HG03378 (cell line): Measurements from ENCODE around the gene FCGBP.
A peak's percentile ranks its signal among the peaks of the same experiment; 100 is the strongest.
"Not testable (repeated sequence)": the region's sequence is repeated elsewhere in the genome, so short reads cannot be mapped to it uniquely, and the experiment has no call there.

Experiments used
- ATAC-seq: cut with Tn5 transposase; IDR thresholded peaks from one replicate; pipeline ENCODE4 v1.9.1; 2021; ENCODE audit warnings: mild to moderate bottlenecking, moderate library complexity; ENCODE audit not compliant: unreplicated experiment

The FCGBP gene

GRCh38 chr19:39934584-39935363 lies at the start of gene FCGBP:
Gene FCGBP (minus strand): TSS chr19:39934634.
- no peak for ATAC-seq

- no peak for ATAC-seq
Measured at GRCh38 chr19:39983695-39984300, 49.4 kb upstream of the FCGBP start.

DNA sequence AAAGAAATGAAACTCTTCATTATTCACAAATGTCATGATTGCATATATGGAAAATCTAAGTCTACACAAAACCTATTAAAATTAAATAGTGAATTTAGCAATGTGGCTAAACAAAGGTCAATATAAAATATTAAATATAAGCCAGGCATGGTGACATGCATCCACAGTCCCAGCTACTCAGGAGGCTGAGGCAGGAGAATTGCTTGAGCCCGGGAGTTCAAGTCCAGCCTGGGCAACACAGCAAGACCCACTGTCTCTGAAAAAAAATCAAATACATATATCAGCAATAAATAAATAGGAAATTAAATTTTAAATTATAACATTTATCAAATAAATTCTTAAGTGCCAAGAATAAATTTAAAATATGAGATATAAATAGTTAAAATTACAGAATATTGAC lies 48.4 kb upstream of the FCGBP start:
- ATAC-seq = no peak

DNA sequence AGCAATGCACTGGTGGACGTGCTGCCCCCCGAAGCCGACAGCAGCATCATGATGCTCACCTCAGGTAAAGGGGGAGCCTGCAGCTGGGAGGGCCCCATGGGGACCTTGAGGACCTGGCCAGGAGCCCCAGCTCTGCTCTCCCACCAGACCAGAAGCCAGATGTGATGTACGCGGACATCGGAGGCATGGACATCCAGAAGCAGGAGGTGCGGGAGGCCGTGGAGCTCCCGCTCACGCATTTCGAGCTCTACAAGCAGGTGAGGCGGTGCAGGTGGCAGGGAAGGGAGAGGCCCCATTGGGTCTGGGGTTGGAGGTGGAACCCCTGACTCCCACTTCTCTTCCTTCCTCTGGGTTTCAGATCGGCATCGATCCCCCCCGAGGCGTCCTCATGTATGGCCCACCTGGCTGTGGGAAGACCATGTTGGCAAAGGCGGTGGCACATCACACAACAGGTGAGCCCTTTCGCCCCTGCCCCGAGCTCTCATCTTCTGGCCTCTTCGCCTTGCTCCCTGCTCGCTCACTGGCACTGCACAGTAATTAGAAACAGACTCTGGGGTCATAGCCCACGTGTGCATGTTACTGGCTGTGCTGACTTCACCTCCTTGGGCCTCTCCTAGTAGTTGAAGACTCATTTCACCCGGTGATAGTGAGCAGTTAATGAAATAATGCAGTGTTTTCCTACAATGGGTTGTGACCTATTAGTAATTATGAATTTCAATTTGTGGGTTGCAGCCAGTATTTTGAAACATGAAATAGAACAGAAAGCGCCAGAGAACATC lies 40.1 kb upstream of the FCGBP start:
- ATAC-seq = no peak

- ATAC-seq = no peak
Measured at GRCh38 chr19:39971380-39972035, 37.1 kb upstream of the FCGBP start.

GRCh38 chr19:39970675-39971379 lies 36.4 kb upstream of the FCGBP start, which contains the start of gene PSMC4:
Gene PSMC4 (plus strand): TSS chr19:39971165. CDS start chr19:39971203, 38 bp downstream.
- ATAC-seq = peak; percentile 93

GRCh38 chr19:39970425-39970674 lies 35.9 kb upstream of the FCGBP start:
- ATAC-seq = peak; percentile 6

DNA sequence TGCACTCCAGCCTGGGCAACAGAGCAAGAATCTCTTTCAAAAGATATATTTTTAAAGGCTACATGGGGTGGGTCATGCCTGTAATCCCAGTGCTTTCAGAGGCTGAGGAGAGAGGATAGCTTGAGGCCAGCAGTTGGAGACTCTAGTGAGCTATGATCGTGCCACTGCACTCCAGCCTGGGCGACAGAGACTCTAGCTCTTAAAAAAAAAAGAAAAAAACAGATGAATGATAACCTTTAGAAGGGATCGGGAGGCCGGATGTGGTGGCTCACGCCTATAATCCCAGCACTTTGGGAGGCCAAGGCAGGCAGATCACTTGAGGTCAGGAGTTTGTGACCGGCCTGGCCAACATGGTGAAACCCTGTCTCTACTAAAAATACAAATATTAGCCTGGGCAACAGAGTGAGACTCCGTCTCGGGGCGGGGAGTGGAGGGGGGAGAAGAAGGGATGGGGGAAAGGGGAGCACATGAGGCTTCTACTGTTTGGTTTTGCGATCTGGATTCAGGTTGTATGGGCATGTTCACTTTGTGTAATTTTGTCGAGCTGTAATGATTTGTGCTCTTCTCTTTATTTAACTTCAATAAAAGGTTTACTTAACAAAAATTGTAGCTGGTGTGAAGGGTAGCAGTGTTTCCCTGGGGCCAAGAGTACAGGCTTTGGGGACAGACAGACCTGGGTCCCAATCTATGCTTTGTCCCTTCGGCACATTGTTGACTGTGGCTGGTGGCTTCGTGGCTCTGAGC lies 35.4 kb upstream of the FCGBP start:
- ATAC-seq = no peak

GRCh38 chr19:39969266-39969665 lies 34.8 kb upstream of the FCGBP start:
- no peak for ATAC-seq

DNA sequence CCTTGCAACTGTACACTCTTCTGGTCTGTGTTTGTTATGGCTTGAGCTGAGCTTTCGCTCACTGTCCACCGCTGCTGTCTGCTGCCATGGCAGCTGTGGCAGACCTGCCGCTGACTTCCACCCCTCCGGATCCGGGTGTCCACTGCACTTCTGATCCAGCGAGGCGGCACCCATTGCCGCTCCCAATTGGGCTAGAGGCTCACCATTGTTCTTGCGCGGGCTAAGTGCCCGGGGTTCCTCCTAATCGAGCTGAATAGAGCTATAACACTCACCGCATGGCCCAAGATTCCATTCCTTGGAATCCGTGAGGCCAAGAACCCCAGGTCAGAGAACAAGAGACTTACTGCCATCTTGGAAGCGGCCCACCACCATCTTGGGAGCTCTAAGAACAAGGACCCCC lies 34.4 kb upstream of the FCGBP start:
- no peak for ATAC-seq

DNA sequence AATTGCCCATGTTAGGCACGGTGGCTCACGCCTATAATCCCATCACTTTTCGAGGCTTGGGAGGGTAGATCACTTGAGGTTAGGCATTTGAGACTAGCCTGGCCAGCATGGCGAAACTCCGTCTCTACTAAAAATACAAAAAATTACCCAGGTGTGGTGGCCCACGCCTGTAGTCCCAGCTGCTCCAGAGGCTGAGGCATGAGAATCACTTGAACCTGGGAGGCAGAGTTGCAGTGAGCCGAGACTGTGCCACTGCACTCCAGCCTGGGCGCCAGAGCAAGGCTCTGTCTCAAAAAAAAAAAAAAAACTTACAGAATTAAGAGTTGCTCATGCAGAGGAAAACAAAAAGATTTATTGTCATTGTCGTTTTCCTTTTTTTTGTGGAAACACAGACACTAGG lies 33.1 kb upstream of the FCGBP start:
- no peak for ATAC-seq

DNA sequence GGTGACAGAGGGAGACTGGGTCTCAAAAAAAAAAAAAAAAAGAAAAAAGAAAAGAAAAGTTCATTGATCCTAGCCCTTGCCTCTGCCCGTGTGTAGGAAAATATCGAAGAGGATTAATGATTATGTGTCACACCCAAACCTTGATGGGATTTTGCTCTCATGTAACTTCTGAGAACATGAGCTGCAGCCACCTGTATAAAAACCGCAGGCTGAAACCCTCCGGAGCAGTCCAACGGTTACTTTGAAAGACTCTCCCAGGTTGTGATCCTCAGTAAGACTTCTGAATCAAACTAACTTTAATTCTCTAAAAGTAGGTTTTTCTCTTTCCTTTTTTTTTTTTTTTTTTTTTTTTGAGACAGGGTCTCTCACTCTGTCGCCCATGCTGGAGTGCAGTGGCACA lies 32.2 kb upstream of the FCGBP start:
- no peak for ATAC-seq

GRCh38 chr19:39963898-39964297 lies 29.5 kb upstream of the FCGBP start:
- no peak for ATAC-seq

- ATAC-seq = not testable (repeated sequence)
Measured at GRCh38 chr19:39959407-39959806, 25.0 kb upstream of the FCGBP start.

DNA sequence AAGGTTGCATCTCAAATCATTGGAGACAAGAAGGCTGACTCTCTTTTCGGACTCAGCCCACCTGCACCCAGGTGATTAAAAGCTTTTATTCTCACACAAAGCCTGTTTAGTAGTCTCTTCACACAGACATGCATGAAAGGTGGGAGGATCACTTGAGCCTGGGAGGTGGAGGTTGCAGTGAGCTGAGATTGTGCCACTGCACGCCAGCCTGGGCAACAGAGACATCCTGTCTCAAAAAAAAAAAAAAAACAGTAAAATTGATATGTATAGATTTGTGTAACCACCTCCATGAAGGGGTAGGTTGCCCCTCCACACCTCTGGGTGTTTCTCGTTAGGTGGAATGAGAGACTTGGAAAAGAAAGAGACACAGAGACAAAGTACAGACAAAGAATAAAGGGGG lies 24.5 kb upstream of the FCGBP start:
- not testable (repeated sequence) for ATAC-seq

GRCh38 chr19:39957886-39958285 lies 23.5 kb upstream of the FCGBP start:
- not testable (repeated sequence) for ATAC-seq

- no peak for ATAC-seq
Measured at GRCh38 chr19:39953915-39954314, 19.5 kb upstream of the FCGBP start.

GRCh38 chr19:39951686-39952085 lies 17.3 kb upstream of the FCGBP start:
- ATAC-seq = no peak

DNA sequence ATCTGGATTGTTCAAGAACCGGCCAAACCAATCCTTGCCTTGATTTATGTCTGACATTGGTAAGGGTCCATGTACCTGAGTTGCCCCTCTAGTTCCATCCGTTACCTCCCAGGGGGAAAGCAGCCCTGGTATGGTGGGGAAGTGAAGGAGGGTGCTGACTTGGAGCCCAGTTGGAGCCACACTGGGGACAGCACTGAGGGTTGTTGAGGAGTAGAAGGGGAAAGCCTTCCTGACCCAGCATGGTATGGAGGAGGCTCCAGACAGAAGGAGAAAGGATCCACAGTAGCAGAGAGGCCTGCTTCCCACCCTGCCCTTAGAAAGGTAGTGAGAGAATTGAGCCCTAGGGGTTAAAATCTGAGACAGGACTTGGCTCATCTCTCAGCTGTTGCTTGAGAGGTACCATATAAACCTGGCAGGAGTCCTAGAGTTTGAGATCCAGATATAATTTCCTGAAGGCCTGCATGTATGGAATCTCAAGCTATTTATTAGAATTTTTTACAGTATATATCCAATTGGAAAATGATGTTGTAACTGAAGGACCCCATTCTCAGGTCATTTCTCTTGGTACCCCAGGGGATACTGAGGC lies 16.7 kb upstream of the FCGBP start:
- ATAC-seq = no peak
